HG03103 (cell line): ENCODE data around the gene NOX3.

Experiments used
- ATAC-seq: cut with Tn5 transposase; IDR thresholded peaks from one replicate; pipeline ENCODE4 v1.9.1; 2021; ENCODE audit warnings: low read depth; ENCODE audit not compliant: unreplicated experiment

Gene NOX3

DNA sequence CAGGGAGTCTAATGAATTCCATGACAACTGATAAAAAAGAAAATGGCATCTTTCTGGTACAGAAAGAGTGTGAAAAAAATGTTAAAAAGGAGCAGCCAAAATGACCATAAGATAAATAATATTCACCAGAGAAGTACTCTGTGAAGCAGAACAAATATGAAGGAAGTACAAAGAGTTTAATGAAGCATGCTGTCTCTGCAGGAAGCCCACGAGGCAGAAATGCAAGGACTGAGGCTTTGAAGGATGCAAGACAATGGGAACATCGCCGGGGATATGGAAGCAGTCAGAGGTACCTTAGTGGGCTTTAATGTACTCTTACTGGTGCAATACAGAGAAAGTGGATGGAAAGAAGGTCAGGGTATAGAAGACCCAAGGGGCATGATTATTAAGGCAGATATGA, 50.7 kb downstream of the NOX3 start:
- ATAC-seq, result no peak

DNA sequence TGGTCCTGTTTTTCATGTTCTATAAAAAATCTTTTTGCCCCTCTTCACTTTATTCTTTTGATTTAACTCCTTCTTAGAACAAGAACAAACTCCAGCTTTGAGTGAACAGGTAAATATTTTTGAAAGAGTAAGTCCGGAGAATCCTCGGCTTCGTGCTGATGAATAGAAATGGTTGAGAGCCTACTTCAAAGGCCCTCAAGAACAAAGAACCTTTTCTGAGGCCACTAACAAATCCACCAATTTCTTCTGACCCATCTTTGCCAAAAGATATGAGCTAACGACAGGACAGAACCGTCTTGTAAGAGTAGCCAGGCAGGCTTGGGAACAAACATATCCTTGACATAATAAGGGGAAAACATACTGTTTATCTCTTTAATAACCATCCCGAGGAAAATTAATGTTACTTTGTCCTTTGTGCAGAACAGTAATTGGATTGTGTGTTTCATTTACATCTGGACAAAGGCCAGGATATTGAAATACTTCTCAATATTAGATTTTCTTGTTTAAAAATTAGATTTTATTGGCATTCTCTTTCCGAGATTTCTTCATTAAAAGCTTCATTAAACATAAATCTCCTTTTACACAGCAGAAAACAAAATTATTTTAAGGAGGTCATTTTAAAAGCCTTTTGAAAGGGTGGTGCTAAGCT, 52.9 kb downstream of the NOX3 start:
- ATAC-seq, result no peak

DNA sequence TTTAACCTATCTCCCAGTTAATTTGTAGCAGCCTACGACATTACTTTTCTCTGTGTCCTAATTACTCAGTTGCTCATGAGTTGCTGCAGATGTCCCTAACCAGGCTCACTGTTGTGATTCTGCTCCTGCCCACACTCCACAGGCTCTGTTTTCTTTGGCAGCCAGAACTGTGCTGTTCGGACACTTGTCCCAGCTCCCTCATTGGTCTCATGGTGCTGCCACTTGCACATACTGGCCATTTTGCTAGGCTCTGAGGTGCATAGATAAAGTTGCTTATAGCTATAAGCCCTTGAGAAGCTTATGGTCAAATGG, 55.0 kb downstream of the NOX3 start:
- ATAC-seq, result no peak

DNA sequence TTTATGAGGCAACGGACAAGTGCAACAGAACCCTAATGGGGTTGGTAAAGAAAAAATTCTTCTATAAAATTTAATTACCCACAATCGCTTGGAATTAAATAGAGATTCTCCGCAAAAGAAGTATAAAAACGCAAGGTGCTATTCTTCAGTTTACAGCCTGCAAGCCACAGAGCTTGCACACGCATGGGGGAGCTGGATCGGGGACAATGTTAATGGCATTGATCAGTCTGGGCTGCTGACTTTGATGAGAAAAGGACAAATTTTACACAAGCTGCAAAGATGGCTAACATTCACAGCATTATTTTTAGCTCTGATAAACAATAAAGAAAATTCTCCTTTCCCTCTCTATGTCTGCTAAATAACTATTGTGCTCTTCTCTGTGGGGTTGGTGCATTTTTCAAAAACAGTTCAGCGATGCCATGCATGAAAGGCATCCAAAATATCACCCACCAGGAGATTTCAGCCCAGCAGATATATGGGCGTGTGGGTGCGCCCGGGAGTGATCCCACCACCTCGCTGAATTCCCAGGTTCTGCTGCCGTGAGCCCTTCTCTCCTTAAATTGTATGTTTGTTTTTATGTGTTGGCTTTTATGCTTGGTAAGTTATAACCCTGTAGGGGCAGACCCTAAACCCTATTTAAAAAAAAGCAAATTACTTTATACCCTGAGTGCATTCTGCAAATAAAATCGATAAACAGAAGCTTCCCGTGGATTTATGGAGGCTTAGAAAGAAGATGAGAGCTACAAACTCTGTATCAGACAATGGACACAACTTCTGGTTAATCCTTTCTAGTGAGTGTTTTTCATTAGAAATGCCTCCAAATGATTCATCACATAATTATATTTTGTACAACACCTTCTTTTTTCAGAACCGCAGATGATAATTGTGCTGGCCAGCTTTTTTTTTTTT, 55.6 kb downstream of the NOX3 start:
- no peak for ATAC-seq

DNA sequence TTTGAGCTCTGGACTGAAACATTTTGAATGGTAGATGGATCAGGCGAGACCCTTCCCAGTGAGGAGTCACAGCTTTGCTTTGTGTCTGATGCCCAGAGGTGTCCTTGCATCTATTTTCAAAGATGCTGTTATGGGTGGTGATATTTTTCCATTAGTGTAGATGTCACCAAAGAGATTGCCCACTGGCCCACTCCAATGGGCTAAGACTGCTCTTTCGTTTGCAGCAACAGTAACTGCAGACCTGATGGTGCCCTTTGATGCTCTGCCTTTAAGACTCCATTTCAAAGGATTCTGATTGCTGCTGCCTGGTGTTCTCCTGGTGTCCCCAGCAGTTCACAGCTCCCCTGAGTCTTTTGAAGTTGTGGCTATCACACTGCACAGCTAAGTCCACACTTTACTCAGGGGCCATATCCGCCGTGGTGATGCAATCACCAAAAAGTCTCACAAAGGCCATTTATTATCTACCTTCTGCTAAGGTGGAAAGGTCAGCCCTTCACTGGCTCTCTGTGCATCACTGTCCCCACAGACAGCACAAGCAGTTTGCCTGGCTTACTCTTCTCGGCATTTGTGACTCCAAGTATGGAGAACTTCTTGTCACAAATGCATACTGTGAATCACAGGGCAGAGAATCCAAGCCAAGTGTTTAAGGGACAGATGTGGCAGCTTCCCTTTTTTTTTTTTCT, 56.4 kb downstream of the NOX3 start:
- no peak for ATAC-seq

DNA sequence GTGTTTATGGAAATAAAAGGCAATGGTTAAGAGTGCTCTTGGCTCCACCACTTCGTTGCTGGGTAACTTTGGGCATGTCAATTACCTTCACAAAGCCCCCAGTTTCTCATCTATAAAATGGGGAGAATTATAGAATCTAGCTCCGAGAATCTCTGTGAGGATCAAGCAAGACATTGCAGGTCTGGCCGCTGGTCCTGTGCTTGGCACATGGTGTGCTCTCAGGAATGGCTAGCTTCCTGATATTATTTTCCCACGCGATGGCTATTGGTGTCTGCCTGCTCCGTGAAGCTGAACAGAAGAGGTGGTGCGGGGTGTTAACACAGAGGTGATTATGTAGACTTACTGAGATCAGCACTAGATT, 57.0 kb downstream of the NOX3 start:
- ATAC-seq, result no peak

DNA sequence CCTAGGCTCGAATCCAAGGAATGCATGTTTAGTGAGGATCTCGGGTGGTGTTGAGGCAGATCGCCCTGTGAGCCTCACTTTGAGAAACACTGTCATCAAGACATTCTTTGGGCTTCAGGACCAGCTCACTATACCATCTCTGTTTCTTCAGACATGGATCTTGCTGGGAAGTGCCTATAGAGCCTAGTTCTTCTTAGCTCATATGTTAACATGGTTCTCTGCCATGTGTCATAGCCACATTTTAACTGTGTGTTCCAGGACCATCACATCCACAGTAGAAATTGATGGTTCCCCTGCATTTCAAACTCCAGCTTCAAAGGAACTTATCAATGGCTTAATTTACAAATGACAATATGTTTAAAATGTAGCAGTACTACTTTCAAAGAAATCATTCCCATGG, 57.4 kb downstream of the NOX3 start:
- ATAC-seq, result no peak

DNA sequence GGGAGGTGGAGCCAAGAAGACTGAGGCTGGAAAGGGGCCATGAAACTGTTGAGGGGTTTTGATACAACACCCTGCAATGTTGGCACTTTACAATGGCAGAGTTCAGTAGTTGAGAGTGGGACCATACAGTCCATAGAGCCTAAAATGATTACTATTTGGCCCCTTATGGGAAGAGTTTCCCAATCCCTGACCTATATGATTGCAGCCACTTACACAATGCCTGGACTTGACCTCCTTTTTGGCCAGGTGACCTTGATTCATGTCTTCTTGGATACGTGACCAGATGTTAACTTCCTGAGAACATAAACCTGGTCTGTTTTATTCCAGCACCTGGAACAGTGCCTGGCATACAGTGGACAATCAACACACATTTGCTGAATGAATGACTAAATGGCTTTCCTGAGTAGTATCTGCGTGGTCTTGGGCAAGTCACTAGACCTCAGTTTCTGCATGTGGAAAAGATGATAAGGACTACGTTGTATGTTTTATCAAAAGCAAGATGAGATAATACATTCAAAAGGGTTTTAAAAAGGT, 58.4 kb downstream of the NOX3 start:
- no peak for ATAC-seq

DNA sequence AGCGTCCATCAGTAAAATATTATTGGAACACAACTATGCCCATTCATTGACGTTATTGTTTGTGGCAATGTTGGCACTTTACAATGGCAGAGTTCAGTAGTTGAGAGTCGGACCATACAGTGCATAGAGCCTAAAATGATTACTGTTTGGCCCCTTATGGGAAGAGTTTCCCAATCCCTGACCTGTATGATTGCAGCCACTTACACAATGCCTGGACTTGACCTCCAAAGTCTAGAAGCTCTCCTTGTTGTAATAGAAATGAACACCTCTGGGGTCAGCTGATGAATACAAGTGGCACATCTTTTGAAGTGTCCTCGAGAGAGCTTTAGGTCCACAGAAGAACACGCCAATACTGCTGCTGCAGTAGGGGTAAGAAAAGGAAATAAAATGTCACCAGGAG, 59.0 kb downstream of the NOX3 start:
- no peak for ATAC-seq

DNA sequence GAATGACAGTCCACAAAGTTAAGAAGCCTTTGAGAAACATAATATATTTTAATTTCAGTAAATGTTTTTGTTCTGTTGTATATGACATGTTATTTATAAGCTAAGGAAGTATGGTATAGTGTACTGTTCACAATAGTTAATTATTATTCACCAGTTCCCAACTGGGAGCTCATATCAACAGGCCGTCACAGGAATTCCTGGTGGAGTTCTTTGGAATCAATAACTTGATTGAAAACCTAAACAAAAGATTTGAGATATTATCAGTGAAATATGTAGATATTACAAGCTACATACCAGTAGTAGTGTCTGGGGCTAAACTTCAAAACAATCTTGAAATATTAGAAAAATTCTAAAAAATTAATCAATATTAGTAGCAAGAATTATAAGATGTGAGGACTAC, 60.3 kb downstream of the NOX3 start:
- no peak for ATAC-seq

DNA sequence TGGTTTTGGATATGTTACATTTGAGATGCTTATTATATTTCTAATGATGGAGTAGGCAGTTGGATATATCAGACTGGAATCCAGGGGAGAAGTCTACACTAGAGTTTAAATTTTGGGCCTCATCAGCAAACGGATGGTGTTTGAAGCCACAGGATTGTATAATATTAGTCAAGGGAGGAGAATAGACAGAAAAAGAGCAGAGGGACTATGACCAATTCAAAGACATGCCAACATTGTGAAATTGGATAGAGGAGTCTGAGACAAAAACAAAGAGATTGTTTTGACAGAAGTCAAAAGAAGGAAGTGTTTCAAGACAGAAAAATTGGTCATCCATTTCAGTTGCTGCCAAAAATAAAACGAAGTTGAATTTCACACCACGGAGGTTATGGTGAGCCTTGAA, 66.5 kb downstream of the NOX3 start:
- no peak for ATAC-seq

DNA sequence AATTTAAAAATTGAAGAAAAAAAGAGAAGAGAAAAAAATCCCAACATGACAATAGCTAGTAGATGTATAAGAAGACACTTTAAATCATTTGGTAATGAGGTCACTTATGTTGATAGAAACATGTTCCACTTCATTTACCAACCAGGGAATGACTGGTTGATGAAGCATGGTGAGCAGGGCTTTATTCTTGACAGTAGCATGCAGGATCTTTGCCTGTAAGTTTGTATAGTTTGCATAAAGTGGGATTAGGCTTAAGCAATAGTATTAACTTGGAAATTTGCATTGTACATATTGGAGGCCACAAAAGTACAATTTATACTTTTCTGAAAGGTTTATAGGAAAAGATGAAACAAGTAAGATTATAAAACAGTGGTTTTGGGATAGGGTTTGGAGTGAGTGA, 67.0 kb downstream of the NOX3 start:
- no peak for ATAC-seq

DNA sequence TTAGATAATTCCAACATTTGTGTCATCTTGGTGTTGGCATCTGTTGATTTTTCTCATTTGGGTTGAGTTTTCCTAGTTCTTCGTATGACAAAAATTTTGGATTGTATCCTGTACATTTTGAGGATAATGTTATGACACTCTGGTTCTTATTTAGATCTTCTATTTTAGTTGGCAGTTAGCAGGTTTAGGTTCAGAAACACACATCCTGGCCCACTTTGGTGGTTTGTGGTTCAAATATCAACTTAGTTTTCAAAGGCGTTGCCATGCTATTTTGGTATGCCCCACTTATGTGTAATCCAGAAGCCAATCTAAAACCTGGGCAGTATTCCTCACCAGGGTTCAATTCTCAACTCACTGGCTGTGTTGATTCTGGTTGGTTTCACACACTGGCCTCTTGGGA, 68.2 kb downstream of the NOX3 start:
- ATAC-seq, result no peak

DNA sequence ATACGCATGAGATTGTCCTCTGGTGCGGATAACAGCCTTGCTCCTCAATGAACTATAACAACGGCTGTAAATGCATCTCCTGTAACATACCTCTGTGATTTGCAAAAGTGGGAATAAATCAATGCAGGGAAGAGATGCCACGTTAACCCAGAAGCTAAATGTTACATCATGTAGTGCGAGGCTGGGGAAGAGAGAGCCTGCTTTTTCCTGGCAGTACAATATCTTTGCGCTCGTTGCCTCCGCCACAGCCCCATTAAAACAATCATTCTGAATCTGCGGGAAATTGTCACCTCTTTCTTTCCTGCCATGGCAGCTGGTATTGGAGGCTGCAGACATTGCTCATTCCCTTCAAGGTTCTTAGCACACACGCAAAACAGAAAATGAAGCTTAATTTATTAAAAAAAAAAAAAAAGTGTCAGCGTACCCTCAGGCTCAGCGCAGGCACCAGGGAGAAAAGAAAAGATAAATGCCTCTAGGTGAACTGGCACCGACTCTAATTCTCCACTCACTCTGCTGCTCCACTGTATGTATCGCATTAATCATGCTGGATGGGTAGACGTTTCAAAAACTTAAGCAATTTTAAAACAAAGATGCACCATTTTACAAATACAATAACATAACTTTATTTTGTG, 71.2 kb downstream of the NOX3 start:
- no peak for ATAC-seq

DNA sequence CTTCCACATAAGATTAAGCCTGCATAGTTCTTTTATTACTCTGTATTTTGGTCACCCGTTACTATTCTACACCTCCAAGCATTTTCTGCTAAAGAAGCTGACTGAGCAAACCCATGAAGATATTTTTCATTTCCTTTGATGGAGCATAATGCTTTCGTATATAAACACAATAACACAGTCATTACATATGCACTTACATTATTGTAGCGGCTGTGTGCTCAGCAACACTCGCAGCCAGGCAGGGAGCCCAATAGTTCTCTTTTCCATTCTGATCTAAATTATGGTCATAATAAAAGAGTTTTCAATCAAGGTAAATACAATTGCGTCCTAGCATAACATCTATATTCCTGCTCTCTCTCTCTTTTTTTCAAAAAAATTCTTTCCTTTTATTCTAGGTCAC, 71.7 kb downstream of the NOX3 start:
- no peak for ATAC-seq

DNA sequence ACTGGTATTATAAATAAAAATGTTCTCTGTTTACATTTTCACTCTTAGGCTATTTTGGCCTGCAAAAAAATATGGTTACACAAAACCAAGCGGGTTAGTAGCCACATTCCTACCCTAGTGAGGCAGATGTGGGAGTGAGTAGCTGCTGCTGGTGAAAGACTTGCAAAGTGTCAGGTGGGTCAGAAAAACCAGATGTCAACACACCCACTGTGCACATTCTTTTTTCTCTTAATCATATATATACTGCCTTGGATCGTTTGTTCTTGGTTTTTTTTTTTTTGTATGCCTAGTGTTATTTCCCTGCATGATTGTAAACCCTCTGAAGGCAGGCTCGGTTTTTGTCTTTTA, 73.3 kb downstream of the NOX3 start:
- no peak for ATAC-seq

DNA sequence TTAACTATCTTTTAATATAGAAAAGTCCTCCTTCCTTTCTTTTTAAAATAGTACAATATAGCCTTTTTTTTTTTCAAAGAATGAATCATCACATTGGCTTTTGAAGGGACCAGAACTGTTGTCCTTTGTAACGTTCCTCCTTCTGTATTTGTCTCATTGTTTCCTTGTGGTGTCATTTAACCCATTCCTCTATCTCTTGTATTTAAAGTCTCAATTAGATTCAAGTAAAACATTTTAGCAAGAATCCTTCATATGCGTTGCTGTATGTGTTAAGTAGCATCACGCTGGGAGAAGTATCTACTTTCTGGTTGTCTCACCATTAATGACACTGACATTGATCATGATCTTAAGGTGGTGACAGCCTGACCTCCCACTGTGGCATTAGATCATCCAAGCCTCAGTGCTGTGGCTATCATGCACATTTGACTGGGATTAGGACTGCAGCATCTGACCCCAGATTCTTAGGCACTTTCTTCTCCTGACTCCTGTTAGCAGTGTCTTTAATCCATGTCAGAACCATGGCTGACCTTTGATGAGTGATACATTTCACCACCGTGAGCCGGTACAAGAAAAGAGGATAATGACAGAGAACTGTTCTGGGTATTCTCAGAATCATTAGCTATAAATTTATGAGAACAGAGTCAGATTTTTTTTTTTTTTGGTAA, 73.8 kb downstream of the NOX3 start:
- no peak for ATAC-seq

DNA sequence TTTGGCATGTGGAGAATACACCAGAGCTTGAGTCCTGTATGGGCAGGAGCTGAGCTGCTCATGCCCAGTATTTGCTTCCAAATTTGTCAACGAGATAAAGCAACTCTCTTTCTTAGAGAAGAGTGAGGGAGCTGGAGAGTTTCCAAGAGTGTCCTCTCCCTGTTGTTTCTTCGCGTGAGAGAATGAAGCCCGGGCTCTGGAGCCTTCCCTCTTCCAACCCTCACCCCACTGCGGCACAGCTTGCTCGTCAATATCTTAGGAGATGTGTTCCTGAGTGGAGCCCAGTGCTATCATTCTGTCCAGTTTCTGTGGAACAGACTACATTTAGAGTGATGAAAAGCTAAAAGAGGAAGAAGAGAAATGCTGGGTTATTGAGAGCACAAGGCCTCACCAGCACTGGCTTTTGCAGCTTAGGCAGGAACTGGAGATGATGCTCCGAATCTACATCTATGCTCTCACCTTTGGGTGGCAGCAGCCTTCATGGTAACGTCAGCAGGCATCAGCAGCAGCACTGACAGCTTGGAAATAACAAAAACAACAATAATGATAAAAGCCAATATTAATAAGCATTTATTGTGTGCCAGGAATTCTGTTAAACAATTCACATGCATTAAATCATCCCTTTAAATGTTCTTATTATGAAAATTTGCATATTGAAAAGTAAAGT, 74.8 kb downstream of the NOX3 start:
- ATAC-seq, result no peak

DNA sequence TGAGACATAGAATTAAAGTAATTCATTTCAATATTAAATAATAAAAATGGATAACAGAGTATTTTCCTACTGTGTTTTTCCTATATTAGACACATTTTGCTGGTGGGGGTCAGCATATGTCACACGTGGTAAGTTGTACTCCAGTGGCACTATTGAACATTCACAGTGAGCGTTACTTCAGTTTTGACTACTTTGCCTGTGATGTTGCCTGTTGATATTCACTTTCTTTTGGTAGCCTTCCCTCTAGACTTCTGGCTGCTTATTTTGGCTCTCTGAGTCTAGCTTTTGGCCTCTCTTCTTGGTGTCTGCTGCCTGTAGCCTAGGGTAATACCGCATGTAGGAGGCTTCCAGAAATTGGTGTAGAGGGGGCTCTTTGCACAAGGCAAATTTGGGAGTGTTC, 76.9 kb downstream of the NOX3 start:
- ATAC-seq, result no peak

DNA sequence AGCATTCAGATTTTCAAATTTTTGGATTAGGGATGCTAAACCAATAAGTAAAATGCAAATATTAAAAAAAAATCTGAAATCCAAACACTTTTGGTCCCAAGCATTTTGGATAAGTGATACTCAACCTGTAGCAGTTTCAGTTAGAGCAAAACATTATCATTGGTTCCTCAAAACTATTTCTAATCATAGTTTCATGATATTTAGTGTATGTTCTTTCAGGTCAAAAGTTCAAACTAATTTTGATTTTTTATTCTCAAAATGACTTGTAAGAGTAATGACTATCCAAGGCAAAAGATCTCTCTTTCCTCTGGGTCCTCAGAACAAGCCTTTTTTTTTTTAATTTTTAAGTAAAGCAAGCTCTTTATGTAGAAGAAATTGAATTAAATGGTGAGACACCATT, 77.4 kb downstream of the NOX3 start:
- ATAC-seq, result peak; percentile 64
